Measurements from ENCODE around the gene RRP12.

GRCh38 chr10:97399843-97400545, 1.1 kb downstream of the RRP12 start:
- TF ChIP-seq EP300 (IDR thresholded peaks at IDR 0.05; ENCODE audit: borderline replicate concordance in 1 of 2, low read depth in 1 of 2, low read length in 1 of 2) (no peak), CTCF (IDR thresholded peaks at IDR 0.05) (no peak), MXI1 (IDR thresholded peaks at IDR 0.05; ENCODE audit: low read depth, low read length) (peak; percentile 71)
